Head of caudate nucleus (tissue), 42 donors: ENCODE measurements around the gene RPUSD3.
A peak's percentile ranks its signal among the peaks of the same experiment; 100 is the strongest.
"Not testable (repeated sequence)": the region's sequence is repeated elsewhere in the genome, so short reads cannot be mapped to it uniquely, and the experiment has no call there.

Experiments used
- DNase-seq, 42 donors: peaks; one replicate each; pipeline versions ENCODE4 v3.0.0 to v3.0.0-alpha.2; 2020 to 2021; ENCODE audit warnings: mixed read lengths in 7 of 42
- intact Hi-C: fragments of 100-400 bp; cut with DNase I; formaldehyde crosslinking; loops from one replicate; pipeline ENCODE4 v1.15.0; 2022

RPUSD3 gene

GRCh38 chr3:9869955-9870354 lies 26.1 kb upstream of the RPUSD3 start:
- no peak for DNase-seq
- intact Hi-C loops, result no loop called here

- no peak for DNase-seq
- intact Hi-C loops, result no loop called here
Measured at GRCh38 chr3:9867106-9867505, 23.3 kb upstream of the RPUSD3 start.

GRCh38 chr3:9866639-9867038 lies 22.8 kb upstream of the RPUSD3 start:
- intact Hi-C loops, result no loop called here
- DNase-seq, result no peak

- intact Hi-C loops, DNase-seq: not testable (repeated sequence)
Measured at GRCh38 chr3:9865125-9865637, 21.4 kb upstream of the RPUSD3 start.

- DNase-seq, result peak; percentile 12 to 81 (median 56)
- intact Hi-C loops, result no loop called here
Measured at GRCh38 chr3:9864200-9864927, 20.6 kb upstream of the RPUSD3 start.

GRCh38 chr3:9863058-9863772 lies 19.4 kb upstream of the RPUSD3 start:
- DNase-seq, result no peak
- intact Hi-C loops, result no loop called here

GRCh38 chr3:9862391-9863057 lies 18.7 kb upstream of the RPUSD3 start:
- DNase-seq, result peak in 12 of 42 donors; percentile 12 to 48 (median 24)

GRCh38 chr3:9861626-9862130 lies 17.9 kb upstream of the RPUSD3 start:
- DNase-seq, result no peak
- intact Hi-C loops, result no loop called here

More at GRCh38 chr3:9862391-9863057, 18.7 kb upstream of the RPUSD3 start:
- intact Hi-C loops, result no loop called here

- no peak for DNase-seq
- intact Hi-C loops, result no loop called here
Measured at GRCh38 chr3:9861201-9861600, 17.4 kb upstream of the RPUSD3 start.

GRCh38 chr3:9859530-9860025 lies 15.8 kb upstream of the RPUSD3 start:
- intact Hi-C loops, result no loop called here
- no peak for DNase-seq

GRCh38 chr3:9855594-9855993 lies 11.8 kb upstream of the RPUSD3 start:
- intact Hi-C loops, result no loop called here
- DNase-seq, result no peak

GRCh38 chr3:9854291-9854940 lies 10.6 kb upstream of the RPUSD3 start:
- DNase-seq, intact Hi-C loops: not testable (repeated sequence)

GRCh38 chr3:9852528-9852927 lies 8.7 kb upstream of the RPUSD3 start:
- intact Hi-C loops, result no loop called here
- no peak for DNase-seq

GRCh38 chr3:9851926-9852325 lies 8.1 kb upstream of the RPUSD3 start:
- DNase-seq, result peak in 2 of 42 donors; percentile 24 to 47
- intact Hi-C loops, result not testable (repeated sequence)

- intact Hi-C loops, result not testable (repeated sequence)
- DNase-seq, result peak in 18 of 42 donors; percentile 12 to 62 (median 40)
Measured at GRCh38 chr3:9851383-9851782, 7.6 kb upstream of the RPUSD3 start.

GRCh38 chr3:9848860-9849259 lies 5.1 kb upstream of the RPUSD3 start:
- peak in 4 of 42 donors; percentile 22 to 48 (median 28) for DNase-seq
- intact Hi-C loops, result loop anchor here (5.0 to 10.0 kb wide), 2 partner anchors 46 to 83 kb away; partner anchors contain the start of genes CRELD1 and JAGN1

GRCh38 chr3:9847870-9848269 lies 4.1 kb upstream of the RPUSD3 start:
- intact Hi-C loops, result loop anchor here (5.0 to 10.0 kb wide), 2 partner anchors 47 to 84 kb away; partner anchors contain the start of genes CRELD1 and JAGN1
- DNase-seq, result not testable (repeated sequence)

GRCh38 chr3:9846931-9847488 lies 3.2 kb upstream of the RPUSD3 start:
- intact Hi-C loops, result loop anchor here (5.0 to 10.0 kb wide), 2 partner anchors 48 to 85 kb away; partner anchors contain the start of genes CRELD1 and JAGN1
- no peak for DNase-seq
